ENCODE data around the gene METTL8.

DNA sequence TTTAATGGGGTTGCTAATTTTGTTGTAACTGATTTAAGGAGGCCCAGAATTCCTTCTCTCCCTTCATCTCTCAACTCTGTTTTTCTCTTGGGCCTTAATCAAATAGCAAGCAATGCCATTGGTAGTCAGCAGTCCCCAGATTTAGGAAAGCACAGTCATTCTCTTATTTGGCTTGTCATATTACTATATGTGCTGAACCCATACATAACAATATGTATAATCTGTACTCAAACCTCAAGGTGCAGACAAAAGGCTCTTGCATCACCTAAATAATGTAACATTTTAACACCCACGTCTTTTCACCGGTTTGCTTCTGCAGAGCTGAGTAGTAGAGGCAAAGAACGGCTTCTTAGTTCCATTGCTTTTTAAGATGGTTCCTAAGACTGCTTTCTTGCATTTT lies 33.4 kb downstream of the METTL8 start:
- TF ChIP-seq, protein P1, sequence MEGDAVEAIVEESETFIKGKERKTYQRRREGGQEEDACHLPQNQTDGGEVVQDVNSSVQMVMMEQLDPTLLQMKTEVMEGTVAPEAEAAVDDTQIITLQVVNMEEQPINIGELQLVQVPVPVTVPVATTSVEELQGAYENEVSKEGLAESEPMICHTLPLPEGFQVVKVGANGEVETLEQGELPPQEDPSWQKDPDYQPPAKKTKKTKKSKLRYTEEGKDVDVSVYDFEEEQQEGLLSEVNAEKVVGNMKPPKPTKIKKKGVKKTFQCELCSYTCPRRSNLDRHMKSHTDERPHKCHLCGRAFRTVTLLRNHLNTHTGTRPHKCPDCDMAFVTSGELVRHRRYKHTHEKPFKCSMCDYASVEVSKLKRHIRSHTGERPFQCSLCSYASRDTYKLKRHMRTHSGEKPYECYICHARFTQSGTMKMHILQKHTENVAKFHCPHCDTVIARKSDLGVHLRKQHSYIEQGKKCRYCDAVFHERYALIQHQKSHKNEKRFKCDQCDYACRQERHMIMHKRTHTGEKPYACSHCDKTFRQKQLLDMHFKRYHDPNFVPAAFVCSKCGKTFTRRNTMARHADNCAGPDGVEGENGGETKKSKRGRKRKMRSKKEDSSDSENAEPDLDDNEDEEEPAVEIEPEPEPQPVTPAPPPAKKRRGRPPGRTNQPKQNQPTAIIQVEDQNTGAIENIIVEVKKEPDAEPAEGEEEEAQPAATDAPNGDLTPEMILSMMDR (IDR thresholded peaks at IDR 0.05; ENCODE audit: borderline replicate concordance, extremely low read depth, low read length, poor library complexity, severe bottlenecking), result no peak
- TF ChIP-seq EZH2 (IDR thresholded peaks at IDR 0.05; ENCODE audit: borderline replicate concordance, low read depth, low read length, severe bottlenecking), result no peak

Measured in DND-41 (cell line).